Tibial artery (tissue), 4 donors: ENCODE results near the gene VPS18.

Experiments used
- DNase-seq, 2 donors: peaks; one replicate each; pipeline ENCODE4 v3.0.0-alpha.2; 2019
- H3K27ac ChIP-seq, 2 donors: fragments of 200-600 bp; sonication (generic) in 1 of 2; 1 replicate in 1 of 2; 2 replicates in 1 of 2; pipeline ENCODE4 v1.5.1; 2018 to 2019; ENCODE audit warnings: mild to moderate bottlenecking in 1 of 2
- H3K27me3 ChIP-seq, 2 donors: fragments of 200-600 bp; sonication (generic) in 1 of 2; one replicate each; pipeline versions ENCODE4 v1.5.1 to v1.6.0; 2016 to 2019
- H3K36me3 ChIP-seq, 3 donors: fragments of 200-600 bp; sonication (generic) in 2 of 3; one replicate each; pipeline ENCODE4 v1.5.1; 2016 to 2019; ENCODE audit warnings: mild to moderate bottlenecking in 2 of 3
- H3K4me1 ChIP-seq, 4 donors: fragments of 200-600 bp; sonication (generic) in 2 of 4; 1 replicate in 3 of 4; 2 replicates in 1 of 4; pipeline ENCODE4 v1.5.1; 2016 to 2019
- H3K4me3 ChIP-seq, 2 donors: fragments of 200-600 bp; sonication (generic) in 1 of 2; 1 replicate in 1 of 2; 2 replicates in 1 of 2; pipeline ENCODE4 v1.5.1; 2018 to 2019; ENCODE audit warnings: mild to moderate bottlenecking in 2 of 2
- H3K9me3 ChIP-seq, 3 donors: fragments of 200-600 bp; sonication (generic) in 1 of 3; one replicate each; pipeline ENCODE4 v1.5.1; 2016 to 2019
- CTCF ChIP-seq, 2 experiments: fragments of 200-600 bp in 1 of 2; fragments of 450-650 bp in 1 of 2; IDR thresholded peaks; one replicate each; pipeline ENCODE4 v1.5.1; 2017 to 2019; ENCODE audit warnings: antibody characterized with exemption in 2 of 2, mild to moderate bottlenecking in 1 of 2, moderate library complexity in 1 of 2
- intact Hi-C: fragments of 100-400 bp; cut with DNase I; formaldehyde crosslinking; loops from one replicate; pipeline ENCODE4 v1.15.0; 2023; ENCODE audit warnings: low total_unique reads

The VPS18 gene

GRCh38 chr15:40893733-40894680 is at the start of gene VPS18:
VPS18 (plus strand) TSS chr15:40894450; CDS start chr15:40894769, 319 bp downstream.
- H3K36me3 ChIP-seq = peaks cover 7 to 32% (median 13%) of the 10 kb centered on the region in 3 donors
- H3K27me3 ChIP-seq = no peaks in the 10 kb centered on the region
- peak within 1 kb of the TSS; percentile 87 to 92 for H3K27ac ChIP-seq
- H3K4me3 ChIP-seq = peak within 1 kb of the TSS; percentile 74 to 80
- intact Hi-C loops = loop anchor here (5.0 kb wide), 1 partner anchor 127 kb away; the partner anchor contains the start of gene C15orf62
- peak; percentile 97 to 99 for TF ChIP-seq CTCF (IDR thresholded peaks at IDR 0.05)
- H3K9me3 ChIP-seq = no peaks in the 10 kb centered on the region
- H3K4me1 ChIP-seq = peaks cover 0 to 30% (median 18%) of the 10 kb centered on the region in 4 donors
- DNase-seq = peak; percentile 98 to 99

GRCh38 chr15:40844696-40845030 is 49.6 kb upstream of the VPS18 start:
- TF ChIP-seq CTCF (IDR thresholded peaks at IDR 0.05) = no peak
- H3K4me3 ChIP-seq = peak overlapping the region; percentile 39 to 54
- H3K27ac ChIP-seq = no peak overlapping the region
- no peak for DNase-seq
- no peaks in the 10 kb centered on the region for H3K9me3 ChIP-seq
- no peaks in the 10 kb centered on the region for H3K36me3 ChIP-seq
- peaks cover 0 to 43% of the 10 kb centered on the region in 2 donors for H3K27me3 ChIP-seq
- peaks cover 0 to 24% (median 14%) of the 10 kb centered on the region in 4 donors for H3K4me1 ChIP-seq
- intact Hi-C loops = no loop called here

GRCh38 chr15:40845036-40845435 is 49.2 kb upstream of the VPS18 start:
- intact Hi-C loops = no loop called here
- H3K4me1 ChIP-seq = peaks cover 0 to 24% (median 14%) of the 10 kb centered on the region in 4 donors
- DNase-seq = no peak
- H3K4me3 ChIP-seq = peak overlapping the region in 1 of 2 donors; percentile 54
- no peak overlapping the region for H3K27ac ChIP-seq
- peaks cover 0 to 43% of the 10 kb centered on the region in 2 donors for H3K27me3 ChIP-seq
- no peaks in the 10 kb centered on the region for H3K9me3 ChIP-seq
- no peaks in the 10 kb centered on the region for H3K36me3 ChIP-seq
- no peak for TF ChIP-seq CTCF (IDR thresholded peaks at IDR 0.05)

GRCh38 chr15:40845511-40846284 is 48.6 kb upstream of the VPS18 start:
- H3K27ac ChIP-seq = no peak overlapping the region
- no peaks in the 10 kb centered on the region for H3K36me3 ChIP-seq
- intact Hi-C loops = no loop called here
- peaks cover 0 to 24% (median 14%) of the 10 kb centered on the region in 4 donors for H3K4me1 ChIP-seq
- H3K27me3 ChIP-seq = peaks cover 0 to 43% of the 10 kb centered on the region in 2 donors
- no peak for TF ChIP-seq CTCF (IDR thresholded peaks at IDR 0.05)
- H3K9me3 ChIP-seq = no peaks in the 10 kb centered on the region
- DNase-seq = no peak
- H3K4me3 ChIP-seq = no peak overlapping the region

- H3K27ac ChIP-seq = no peak overlapping the region
Observed at GRCh38 chr15:40846841-40847222, 47.4 kb upstream of the VPS18 start.

More at GRCh38 chr15:40846841-40847222, 47.4 kb upstream of the VPS18 start:
- no peak for DNase-seq
- intact Hi-C loops = no loop called here
- no peak for TF ChIP-seq CTCF (IDR thresholded peaks at IDR 0.05)
- Histone ChIP-seq H3K4me1 (peaks cover 0 to 24% (median 14%) of the 10 kb centered on the region in 4 donors), H3K27me3 (peaks cover 0 to 39% of the 10 kb centered on the region in 2 donors), H3K9me3 (no peaks in the 10 kb centered on the region), H3K36me3 (no peaks in the 10 kb centered on the region), H3K4me3 (no peak overlapping the region)
